HEK293T (cell line): ENCODE results near the gene SMC6.
A peak's percentile ranks its signal among the peaks of the same experiment; 100 is the strongest.

Source experiments
- CTCF ChIA-PET: fragments of 350-600 bp; formaldehyde crosslinking; extraction: SDS; loops from one replicate; lab custom pipeline; 2021; ENCODE audit warnings: antibody characterized with exemption, inconsistent platforms; lab: Yijun Ruan, JAX
- POLR2A ChIA-PET: fragments of 350-600 bp; formaldehyde crosslinking; extraction: SDS; loops from one replicate; lab custom pipeline; 2020; ENCODE audit warnings: antibody characterized with exemption, inconsistent platforms; lab: Yijun Ruan, JAX
- DNase-seq: peaks from one replicate; pipeline ENCODE4 v3.0.0; 2012; ENCODE audit warnings: mixed read lengths; ENCODE audit errors: extremely low spot score
- ARNT ChIP-seq: fragments of 450-650 bp; IDR thresholded peaks from 2 replicates; pipeline ENCODE4 v1.6.1; 2017; ENCODE audit warnings: mild to moderate bottlenecking
- BHLHE40 ChIP-seq: fragments of 450-650 bp; IDR thresholded peaks from 2 replicates; pipeline ENCODE4 v1.6.1; 2016; ENCODE audit warnings: mild to moderate bottlenecking, moderate library complexity, borderline replicate concordance
- CTBP1 ChIP-seq: fragments of 450-650 bp; IDR thresholded peaks from 2 replicates; pipeline ENCODE4 v1.6.1; 2016; ENCODE audit warnings: borderline replicate concordance
- ELF4 ChIP-seq: fragments of 450-650 bp; IDR thresholded peaks from 2 replicates; pipeline ENCODE4 v1.6.1; 2017; ENCODE audit warnings: antibody characterized with exemption
- FOXA1 ChIP-seq: fragments of 450-650 bp; IDR thresholded peaks from 2 replicates; pipeline ENCODE4 v1.6.1; 2016; ENCODE audit warnings: mild to moderate bottlenecking
- FOXK2 ChIP-seq: fragments of 450-650 bp; IDR thresholded peaks from 2 replicates; pipeline ENCODE4 v1.6.1; 2016; ENCODE audit warnings: mild to moderate bottlenecking
- FOXM1 ChIP-seq: fragments of 450-650 bp; IDR thresholded peaks from 2 replicates; pipeline ENCODE4 v1.6.1; 2017; ENCODE audit warnings: mild to moderate bottlenecking, borderline replicate concordance
- HDGF ChIP-seq: fragments of 450-650 bp; IDR thresholded peaks from 2 replicates; pipeline ENCODE4 v1.6.1; 2017; ENCODE audit warnings: antibody characterized with exemption, borderline replicate concordance
- L3MBTL2 ChIP-seq: fragments of 450-650 bp; conservative IDR thresholded peaks from 2 replicates; pipeline ENCODE4 v1.6.1; 2016; ENCODE audit warnings: mild to moderate bottlenecking
- LEF1 ChIP-seq: fragments of 450-650 bp; IDR thresholded peaks from 2 replicates; pipeline ENCODE4 v1.6.1; 2017; ENCODE audit warnings: mild to moderate bottlenecking, borderline replicate concordance
- NFRKB ChIP-seq: fragments of 450-650 bp; IDR thresholded peaks from 2 replicates; pipeline ENCODE4 v1.6.1; 2016; ENCODE audit warnings: mild to moderate bottlenecking, moderate library complexity
- SP1 ChIP-seq: fragments of 450-650 bp; IDR thresholded peaks from 2 replicates; pipeline ENCODE4 v1.6.1; 2017
- SUZ12 ChIP-seq: fragments of 450-650 bp; IDR thresholded peaks from 2 replicates; pipeline ENCODE4 v1.6.1; 2016; ENCODE audit warnings: mild to moderate bottlenecking
- TARDBP ChIP-seq: fragments of 450-650 bp; IDR thresholded peaks from 2 replicates; pipeline ENCODE4 v1.6.1; 2016
- ZNF384 ChIP-seq: fragments of 450-650 bp; IDR thresholded peaks from 2 replicates; pipeline ENCODE4 v1.6.1; 2016
- TF ChIP-seq, protein P1 (sequence below): fragments of 450-650 bp; IDR thresholded peaks from 2 replicates; pipeline ENCODE4 v1.6.1; 2016

SMC6 gene

DNA sequence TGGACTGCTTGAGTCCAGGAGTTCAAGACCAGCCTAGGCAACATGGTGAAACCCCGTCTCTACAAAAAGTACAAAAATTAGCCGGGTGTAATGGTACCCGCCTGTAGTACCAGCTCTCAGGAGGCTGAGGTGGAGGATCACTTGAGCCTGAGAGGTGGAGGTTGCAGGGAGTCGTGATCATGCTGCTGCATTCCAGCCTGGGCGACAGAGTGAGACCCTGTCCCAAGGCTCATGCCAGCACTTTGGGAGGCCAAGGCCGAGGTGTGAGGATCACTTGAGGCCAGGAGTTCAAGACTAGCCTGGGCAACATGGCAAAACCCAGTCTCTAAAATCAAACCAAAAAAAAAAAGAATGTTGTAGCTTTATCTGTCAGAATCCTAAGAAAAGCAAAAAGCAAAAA is 25.4 kb downstream of the SMC6 start:
- ChIA-PET CTCF (interaction anchor here (1.3 kb wide), 1 partner anchor 8 kb away, joined by 3 read pairs; no protein-coding TSS in a partner anchor), POLR2A (no interaction called here)
- no peak for DNase-seq
- TF ChIP-seq HDGF (no peak), NFRKB (no peak), FOXK2 (no peak), TARDBP (no peak), LEF1 (no peak), FOXA1 (no peak), BHLHE40 (no peak), CTBP1 (no peak), SUZ12 (no peak), FOXM1 (no peak), ARNT (no peak), ZNF384 (no peak), L3MBTL2 (no peak), ELF4 (no peak), SP1 (no peak)
- TF ChIP-seq, protein P1, sequence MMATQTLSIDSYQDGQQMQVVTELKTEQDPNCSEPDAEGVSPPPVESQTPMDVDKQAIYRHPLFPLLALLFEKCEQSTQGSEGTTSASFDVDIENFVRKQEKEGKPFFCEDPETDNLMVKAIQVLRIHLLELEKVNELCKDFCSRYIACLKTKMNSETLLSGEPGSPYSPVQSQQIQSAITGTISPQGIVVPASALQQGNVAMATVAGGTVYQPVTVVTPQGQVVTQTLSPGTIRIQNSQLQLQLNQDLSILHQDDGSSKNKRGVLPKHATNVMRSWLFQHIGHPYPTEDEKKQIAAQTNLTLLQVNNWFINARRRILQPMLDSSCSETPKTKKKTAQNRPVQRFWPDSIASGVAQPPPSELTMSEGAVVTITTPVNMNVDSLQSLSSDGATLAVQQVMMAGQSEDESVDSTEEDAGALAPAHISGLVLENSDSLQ: no peak

DNA sequence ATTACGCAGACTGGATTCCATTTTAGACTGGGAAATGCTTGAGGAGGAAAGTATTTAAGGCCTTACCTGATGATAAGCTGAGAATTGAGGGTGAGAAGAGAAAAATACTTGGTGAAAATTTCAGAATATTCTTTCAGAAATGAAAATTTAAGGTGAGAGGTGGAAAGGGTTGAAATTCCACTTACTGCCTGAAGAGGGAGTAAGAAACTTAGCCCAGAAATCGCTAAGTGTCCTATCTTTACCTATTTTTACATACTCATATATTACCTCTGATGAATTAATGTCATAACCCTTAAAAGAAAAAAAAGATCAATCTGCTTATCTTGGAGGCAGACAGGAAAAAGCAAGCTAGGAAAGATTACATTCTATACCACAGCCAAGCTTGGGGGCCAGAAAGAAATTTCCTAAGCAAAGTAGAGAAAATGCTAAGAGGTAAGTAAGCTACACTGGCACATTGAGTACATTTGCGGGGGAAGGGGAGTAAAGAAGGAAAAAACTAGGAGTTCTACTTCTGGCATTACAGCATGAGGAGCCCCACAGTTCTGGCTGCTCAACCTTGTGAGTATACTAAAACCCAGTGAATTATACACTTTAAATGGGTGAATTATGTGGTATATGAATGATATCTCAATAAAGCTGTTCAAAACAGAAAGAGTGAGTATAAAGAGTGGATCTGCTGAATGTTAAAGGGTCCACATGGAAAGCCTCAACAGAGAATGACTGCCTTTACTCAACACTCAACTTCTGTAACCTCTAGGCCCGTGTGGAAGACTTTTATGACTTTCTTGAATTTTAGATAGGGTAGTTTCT is 33.8 kb downstream of the SMC6 start:
- no peak for TF ChIP-seq BHLHE40
- no peak for TF ChIP-seq LEF1
- no peak for TF ChIP-seq SP1
- no peak for TF ChIP-seq ZNF384
- TF ChIP-seq NFRKB: no peak
- no peak for TF ChIP-seq ARNT
- no peak for TF ChIP-seq FOXM1
- TF ChIP-seq FOXK2: no peak
- TF ChIP-seq, protein P1: no peak
- TF ChIP-seq SUZ12: no peak
- TF ChIP-seq L3MBTL2: no peak

DNA sequence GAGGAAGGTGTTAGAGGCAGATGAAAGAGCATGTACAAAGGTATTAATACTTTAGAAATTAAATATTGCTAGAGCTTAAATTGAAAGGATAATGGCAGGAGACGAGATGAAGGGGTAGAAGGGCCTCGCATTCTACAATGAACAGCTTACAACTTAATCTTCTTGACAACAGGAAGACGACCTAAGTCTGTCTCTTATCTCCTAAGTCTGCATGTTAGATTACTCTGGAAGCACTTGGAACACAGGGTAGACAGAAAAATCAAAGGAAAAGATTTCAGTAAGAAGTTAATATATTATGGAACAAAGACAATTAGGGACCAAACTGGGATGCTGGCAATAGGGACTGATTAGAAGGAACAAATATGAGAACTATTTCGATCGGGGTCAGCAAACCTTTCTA is 34.9 kb downstream of the SMC6 start:
- no peak for DNase-seq
- no peak for TF ChIP-seq FOXA1
- TF ChIP-seq CTBP1: no peak
- no peak for TF ChIP-seq LEF1
- no peak for TF ChIP-seq SP1
- TF ChIP-seq FOXM1: no peak
- no peak for TF ChIP-seq BHLHE40
- no peak for TF ChIP-seq HDGF
- no peak for TF ChIP-seq ZNF384
- no peak for TF ChIP-seq TARDBP
- TF ChIP-seq SUZ12: no peak
- no peak for TF ChIP-seq FOXK2
- ChIA-PET POLR2A (no interaction called here), CTCF (no interaction called here)

More for the DNA sequence above, 33.8 kb downstream of the SMC6 start:
- ChIA-PET POLR2A (no interaction called here), CTCF (interaction anchor here (0.7 to 1.2 kb wide), 4 partner anchors 9 to 66 kb away, joined by 3 to 5 read pairs (median 4); no protein-coding TSS in a partner anchor)
- DNase-seq: peak; percentile 19

DNA sequence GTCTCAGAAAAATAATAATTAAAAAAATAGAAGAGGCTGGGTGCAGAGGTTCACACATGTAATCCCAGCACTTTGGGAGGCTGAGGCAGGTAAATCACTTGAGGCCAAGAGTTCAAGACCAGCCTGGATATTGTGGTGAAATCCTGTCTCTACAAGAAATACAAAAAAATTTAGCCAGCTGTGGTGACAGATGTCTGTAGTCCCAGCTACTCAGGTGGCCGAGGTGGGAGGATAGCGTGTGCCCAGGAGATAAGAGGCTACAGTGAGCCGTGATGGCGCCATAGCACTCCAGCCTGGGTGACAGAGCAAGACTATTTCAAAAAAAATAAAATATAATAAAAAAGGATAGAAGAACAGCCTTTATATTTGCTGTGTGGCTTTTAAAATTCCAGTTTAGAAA is 35.9 kb downstream of the SMC6 start:
- CTCF ChIA-PET: no interaction called here
- TF ChIP-seq LEF1 (no peak), L3MBTL2 (no peak), ARNT (no peak), ELF4 (no peak), FOXA1 (no peak), FOXM1 (no peak), SUZ12 (no peak), BHLHE40 (no peak), CTBP1 (no peak), FOXK2 (no peak), HDGF (no peak), ZNF384 (no peak)
- TF ChIP-seq, protein P1: no peak
- POLR2A ChIA-PET: no interaction called here
- no peak for DNase-seq

DNA sequence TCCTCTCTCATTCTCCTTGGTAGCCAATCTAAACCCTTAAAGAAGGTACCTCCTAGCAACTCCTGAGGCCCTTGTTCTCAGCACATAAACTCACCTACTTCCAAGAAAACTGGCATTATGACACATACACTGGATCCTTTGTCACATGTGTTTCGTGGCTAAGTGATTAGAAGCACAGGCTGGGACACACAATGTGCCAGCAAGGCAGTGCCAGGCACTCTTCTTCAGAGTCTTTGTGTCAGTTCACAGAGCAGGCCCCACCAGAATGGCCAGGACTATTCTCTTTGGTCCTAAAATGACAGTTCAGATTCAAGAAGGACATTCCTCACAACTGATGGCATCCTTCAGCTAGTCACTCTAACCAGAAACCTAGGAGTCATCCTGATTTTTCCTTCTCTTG is 40.3 kb downstream of the SMC6 start:
- no peak for TF ChIP-seq ELF4
- POLR2A ChIA-PET: no interaction called here
- CTCF ChIA-PET: no interaction called here

DNA sequence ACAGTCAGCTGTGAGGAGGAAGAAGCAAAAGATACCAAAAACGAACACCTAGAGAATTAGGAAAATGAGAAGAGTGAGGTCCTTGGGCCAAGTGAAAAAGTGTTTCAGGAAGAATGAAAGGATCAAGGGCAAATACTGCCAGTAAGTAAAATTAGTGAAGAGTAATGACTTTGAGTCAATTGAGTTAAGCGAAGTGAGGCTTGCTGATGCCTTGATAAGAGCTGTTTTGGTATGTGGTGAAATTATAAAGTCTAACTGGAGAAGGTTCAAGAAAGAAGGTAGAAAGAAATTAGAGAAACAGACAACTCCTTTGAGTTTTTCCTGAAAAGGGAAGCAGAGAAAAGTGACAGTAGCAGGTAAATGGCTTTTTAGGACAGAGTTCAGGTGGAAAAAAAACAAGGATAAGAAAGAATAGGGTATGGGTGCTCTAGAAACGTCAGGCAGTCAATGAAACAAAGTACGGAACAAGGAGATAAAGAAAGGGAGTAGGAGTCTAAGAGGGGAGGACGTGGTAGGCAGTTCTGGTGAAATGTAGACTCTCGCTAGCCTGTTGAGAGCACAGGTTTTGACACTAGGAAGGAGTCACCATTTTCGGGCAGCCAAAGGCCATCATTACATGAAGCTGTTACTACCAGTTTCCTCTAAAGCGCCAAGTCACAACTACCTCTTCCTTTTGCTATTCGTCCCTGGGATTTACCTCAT is 42.9 kb downstream of the SMC6 start:
- no peak for DNase-seq
- TF ChIP-seq ZNF384 (no peak), L3MBTL2 (no peak), NFRKB (no peak), TARDBP (no peak), SUZ12 (no peak), ARNT (no peak), FOXA1 (no peak), BHLHE40 (no peak), FOXM1 (no peak), HDGF (no peak)
- TF ChIP-seq, protein P1: no peak
- ChIA-PET CTCF (no interaction called here), POLR2A (no interaction called here)

More for the DNA sequence above, 40.3 kb downstream of the SMC6 start:
- no peak for DNase-seq
